ENCODE data around the gene ABCB11.
"Not testable (repeated sequence)": the region's sequence is repeated elsewhere in the genome, so short reads cannot be mapped to it uniquely, and the experiment has no call there.

The ABCB11 gene

DNA sequence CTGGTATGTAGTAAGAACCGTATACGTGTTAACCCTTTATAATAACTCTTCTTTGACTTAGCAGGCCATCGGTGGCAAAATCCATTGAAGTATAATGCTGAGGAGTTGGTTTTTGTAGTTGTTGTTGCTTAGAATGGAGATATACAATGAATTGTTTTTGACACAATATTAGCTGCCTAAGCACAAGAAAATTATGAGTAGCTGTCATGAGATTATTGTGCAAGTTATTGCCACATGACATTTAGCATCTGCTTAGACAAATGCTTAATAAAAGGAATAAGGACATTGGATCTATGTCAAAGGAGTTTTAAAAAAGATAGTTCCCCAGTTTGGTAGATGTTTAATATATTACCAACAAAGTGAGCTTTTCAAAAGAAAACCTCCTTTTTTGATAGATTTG lies 59.9 kb downstream of the ABCB11 start:
- DNase-seq (ENCODE audit: low spot score) = no peak

DNA sequence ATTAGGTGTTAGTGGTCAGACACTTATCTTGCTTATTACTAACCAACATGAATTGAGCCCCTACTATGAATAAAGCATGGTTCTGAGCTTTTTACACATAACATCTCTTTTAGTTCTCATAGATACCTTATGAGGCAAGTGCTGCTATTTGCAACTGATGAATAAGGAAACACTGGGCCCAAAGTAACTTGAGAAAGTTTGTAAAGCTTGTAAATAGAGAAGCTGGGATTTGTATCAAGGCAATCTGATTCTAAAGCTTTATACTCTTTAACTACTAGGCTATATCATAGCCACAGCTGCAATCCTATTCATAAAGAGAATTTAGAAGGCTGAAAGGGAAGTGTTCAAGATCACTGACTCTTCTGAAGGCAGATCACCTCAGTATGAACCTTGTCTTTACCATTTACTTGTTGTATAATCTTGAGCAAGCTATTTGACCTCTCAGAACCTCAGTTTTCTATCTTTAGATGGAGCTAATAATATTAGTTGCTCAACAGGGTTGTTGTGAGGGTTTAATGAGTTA lies 60.4 kb downstream of the ABCB11 start:
- DNase-seq (ENCODE audit: low spot score) = no peak

DNA sequence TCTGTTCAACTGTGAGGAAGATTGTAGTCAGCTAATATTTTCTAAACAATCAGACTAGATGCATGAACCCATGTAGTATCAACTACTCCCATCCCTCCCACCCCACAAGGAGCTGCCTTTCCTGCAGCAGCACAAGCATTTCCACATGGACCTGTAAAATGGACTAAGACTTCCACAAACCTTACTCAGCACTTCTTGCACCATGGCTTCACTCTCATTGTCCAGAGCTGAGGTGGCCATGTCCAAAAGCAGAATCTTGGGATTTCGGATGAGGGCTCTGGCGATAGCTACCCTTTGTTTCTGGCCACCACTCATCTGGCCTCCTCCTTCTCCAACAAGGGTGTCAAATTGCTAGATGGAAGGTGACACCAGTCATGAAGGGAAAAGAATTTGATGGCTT lies 61.3 kb downstream of the ABCB11 start:
- DNase-seq (ENCODE audit: low spot score) = no peak

DNA sequence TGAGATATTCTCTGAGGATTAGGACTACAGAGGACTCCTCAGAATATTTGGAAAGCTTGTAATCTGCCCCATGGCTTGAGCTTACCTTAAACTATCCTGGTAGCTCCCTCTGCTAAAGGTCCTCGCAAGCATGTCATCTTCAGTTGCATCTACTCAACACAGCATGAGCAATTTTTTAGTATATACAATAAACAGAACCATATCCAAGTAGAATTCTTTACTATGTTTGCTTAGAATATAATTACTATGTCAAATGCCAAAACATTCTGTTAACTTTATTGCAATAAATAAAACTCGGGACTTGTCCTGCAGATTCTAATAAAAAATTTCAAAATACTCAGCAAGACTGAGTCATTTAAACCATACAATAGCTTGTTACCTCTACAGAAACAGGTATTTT lies 62.8 kb downstream of the ABCB11 start:
- no peak for DNase-seq (ENCODE audit: low spot score)

DNA sequence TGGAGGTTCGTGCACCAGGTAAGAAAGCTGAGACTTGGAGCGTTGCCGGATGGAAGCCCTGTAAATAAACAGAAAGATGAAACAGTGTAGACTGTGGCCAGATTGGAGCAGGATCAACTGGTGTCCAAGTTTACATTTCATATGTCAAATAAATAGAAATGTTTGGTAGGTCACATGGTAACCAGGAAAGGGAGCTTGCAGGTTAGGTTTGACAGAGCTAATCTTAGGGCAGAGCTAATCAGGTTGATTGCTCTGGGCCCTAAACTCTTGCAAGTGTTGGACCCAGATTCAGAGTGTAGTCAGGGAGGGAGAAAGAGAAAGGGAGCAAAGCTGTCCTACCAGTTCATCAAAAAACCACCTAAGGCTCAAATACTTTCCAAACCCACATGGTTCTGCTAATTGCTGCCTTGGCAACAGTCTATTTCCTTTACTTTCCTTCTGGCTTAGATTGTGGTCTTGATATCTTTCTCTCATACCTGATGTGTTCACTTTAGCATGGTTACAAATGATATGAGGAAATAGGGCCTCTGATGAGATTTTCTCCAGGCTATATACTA lies 66.8 kb downstream of the ABCB11 start:
- no peak for DNase-seq (ENCODE audit: low spot score)

DNA sequence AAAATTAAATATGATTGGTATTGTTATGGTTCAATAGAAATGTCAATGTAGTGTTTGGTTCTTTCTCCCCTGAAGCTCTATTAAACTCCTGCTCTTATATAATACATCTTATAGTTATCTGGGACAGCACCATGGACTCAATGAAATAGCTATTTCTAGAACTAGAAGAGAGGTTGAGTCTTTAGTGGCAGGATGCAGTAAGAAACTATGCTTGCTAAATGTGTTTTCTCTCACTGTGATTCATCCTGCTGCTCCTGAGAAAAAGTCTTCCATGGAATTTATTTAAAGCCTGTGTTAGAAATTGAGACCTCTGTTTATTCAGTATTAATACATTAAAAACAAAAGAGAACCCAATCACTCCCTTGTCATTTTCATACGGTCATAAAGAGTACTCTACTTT lies 68.5 kb downstream of the ABCB11 start:
- DNase-seq (ENCODE audit: low spot score) = no peak

DNA sequence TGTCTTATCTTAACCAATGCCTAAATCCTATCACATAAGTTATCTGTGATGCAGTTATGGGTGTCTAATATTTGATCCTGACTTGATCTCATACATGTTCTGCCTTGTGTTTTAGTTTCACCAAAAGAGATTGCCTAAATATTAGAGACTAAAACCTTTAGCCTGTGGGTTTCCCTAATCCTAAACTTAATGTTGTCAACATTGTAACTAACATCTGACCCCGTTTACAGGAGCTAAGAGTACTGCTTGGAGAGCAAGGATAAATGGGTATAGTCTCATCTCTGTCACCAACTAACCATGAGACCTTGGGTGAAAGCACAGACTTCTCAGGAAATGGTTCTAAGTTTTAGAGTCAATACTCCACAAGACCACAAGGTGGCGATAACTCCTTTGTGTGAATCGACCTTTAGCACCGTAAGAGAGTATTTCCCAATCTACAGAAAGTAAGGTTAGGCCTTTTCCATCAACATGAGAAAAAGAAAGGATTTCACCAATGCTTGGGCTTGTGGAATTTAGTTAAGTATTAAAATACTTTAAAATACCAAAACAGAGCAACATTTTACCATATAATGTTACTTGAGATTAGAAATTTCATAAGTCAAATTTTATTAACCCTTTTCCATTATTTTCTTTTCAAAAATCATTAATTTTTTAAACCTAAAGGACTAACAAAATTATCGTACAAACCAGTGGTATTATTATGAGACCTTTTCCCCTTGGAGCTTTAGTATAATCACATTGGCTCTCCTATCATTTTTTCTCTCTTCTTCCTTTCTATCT lies 69.5 kb downstream of the ABCB11 start:
- peak; percentile 74 for DNase-seq (ENCODE audit: low spot score)

DNA sequence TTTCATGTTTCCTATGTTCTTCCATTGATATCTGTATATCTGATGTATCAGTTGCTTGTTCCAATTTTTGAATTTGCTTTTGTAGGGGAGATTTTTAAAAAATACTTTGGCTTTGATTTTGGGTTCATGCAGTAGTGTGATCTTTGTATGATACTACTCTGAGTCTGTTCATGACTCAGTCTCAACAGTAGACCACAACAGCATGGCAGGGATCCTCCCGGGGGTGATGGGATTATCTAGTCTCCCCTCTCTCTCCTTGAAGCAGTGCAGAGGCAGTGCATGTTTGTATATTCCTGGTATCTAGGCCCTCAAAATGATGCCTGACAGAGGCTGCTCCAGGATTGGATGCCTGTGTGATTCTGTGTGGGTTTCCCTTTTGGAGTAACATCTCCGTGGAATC lies 74.7 kb downstream of the ABCB11 start:
- no peak for DNase-seq (ENCODE audit: low spot score)

DNA sequence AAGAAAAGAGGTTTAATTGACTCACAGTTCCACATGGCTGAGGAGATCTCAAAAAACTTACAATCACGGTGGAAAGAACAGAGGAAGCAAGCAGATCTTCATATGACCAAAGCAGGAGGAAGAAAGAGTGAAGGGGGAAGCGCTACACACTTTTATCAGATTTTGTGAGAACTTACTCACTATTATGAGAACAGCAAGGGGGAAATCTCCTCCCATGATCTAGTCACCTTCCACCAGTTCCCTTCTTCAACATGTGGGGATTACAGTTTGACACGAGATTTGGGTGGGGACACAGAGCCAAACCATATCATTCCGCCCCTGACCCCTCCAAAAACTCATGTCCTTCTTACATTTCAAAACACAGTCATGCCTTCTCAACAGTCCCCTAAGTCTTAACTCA lies 75.8 kb downstream of the ABCB11 start:
- no peak for DNase-seq (ENCODE audit: low spot score)

DNA sequence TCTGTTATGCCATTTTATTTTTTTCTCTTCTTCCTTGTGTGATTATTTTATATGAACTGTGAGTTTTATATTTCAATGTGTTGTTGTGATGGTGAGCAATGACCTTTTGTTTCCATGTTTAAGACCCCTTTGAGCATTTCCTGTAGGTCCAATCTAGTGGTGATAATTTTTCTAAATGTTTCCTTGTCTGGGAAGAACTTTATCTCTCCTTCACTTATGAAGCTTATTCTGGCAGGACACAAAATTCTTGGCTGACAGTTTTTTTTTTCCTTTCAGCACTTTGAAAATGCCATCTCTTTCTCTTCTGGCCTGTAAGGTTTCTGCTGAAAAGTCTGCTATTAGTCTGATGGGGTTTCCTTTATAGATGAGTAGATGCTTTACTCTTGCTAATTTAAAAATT lies 76.9 kb downstream of the ABCB11 start:
- DNase-seq (ENCODE audit: low spot score) = no peak

DNA sequence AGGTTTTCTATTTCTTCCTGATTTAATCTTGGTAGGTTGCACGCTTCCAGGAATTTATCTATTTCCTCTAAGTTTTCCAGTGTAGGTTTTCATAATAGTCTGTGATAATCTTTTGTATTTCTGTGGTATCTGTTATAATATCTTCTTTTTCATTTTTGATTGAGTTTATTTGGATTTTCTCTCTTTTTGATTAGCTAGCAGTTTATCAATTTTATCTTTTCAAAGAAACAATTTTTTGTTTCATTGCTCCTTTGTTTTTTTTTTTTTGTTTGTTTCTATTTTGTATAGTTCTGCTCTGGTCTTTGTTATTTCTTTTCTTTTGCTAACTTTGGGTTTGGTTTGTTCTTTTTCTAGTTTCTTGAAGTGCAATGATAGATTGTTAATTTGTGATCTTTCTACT lies 78.7 kb downstream of the ABCB11 start:
- no peak for DNase-seq (ENCODE audit: low spot score)

DNA sequence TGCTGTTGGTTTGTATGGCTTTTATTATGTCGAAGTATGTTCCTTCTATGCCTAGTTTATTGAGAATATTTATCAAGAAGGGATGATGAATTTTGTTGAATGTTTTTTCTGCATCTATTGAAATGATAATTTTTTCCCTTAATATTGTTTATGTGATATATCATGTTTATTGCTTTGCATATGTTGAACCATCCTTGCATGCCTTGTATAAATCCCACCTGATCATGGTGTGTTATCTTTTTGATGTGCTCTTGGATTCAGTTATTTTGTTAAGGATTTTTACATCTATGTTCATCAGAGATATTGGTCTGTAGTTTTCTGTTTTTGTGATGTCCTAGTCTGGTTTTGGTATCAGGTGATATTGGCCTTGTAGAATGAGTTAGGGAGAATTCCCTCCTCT lies 79.3 kb downstream of the ABCB11 start:
- no peak for DNase-seq (ENCODE audit: low spot score)

DNA sequence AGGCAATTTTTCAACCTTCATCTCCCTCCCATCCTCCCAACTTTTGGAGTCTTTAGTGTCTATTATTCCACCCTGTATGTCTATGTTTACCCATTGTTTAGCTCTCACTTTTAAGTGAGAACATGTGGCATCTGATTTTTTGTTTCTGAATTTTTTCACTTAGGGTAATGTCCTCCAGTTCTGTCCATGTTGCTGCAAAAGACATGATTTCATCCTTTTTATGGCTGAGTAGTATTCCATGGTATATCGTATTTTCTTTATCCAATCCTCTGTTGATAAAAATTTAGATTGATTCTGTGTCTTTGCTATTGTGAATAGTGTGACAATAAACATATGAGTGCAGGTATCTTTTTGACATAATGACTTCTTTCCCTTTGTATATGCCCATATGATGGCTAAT lies 81.8 kb downstream of the ABCB11 start:
- DNase-seq (ENCODE audit: low spot score) = no peak

DNA sequence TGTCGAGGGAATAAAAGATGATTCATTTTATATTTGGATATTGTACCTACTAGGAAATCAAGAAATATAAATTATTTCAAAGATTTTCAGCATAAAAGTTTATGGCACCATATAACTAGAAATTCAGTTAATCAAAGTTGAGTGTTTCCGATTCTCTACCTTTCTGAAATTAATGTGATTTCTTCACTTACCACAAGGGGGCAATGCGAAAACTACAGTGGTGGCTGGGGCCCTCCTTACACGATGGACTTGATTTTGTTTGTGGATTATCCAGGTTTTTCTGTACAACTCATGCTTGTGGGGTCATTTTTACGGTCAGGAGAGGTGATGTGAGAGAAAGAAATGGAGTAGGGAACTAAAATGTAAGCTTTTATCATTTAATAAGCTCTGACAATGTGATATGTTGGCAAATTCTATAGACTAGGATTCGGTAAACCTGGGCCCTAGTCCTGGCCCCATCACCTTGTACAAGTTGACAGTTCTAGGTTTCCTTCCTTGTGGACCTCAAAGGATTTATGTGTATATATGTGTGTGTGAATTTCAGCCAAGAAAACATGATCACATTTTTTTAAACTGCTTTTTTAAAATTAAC lies 82.4 kb downstream of the ABCB11 start:
- DNase-seq (ENCODE audit: low spot score) = no peak

DNA sequence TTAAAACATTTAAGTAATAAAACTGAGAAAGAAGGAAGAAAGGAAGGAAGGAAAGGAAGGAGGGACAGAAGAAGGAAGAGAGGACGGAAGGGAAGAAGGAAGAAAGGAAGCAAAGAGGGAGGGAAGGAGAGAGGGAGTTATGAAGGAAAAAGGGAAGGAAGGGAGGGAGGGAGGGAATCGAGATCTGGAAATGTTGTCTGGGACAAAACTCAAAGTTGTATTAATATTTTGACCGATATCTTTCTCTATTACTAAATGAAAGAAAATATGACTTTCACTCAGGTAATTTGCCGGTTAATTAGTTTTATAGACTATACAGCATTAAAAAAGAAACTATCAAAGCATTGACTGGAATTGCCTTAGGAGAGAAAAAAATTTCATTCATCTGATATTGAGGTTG lies 85.6 kb downstream of the ABCB11 start:
- DNase-seq (ENCODE audit: low spot score) = no peak

DNA sequence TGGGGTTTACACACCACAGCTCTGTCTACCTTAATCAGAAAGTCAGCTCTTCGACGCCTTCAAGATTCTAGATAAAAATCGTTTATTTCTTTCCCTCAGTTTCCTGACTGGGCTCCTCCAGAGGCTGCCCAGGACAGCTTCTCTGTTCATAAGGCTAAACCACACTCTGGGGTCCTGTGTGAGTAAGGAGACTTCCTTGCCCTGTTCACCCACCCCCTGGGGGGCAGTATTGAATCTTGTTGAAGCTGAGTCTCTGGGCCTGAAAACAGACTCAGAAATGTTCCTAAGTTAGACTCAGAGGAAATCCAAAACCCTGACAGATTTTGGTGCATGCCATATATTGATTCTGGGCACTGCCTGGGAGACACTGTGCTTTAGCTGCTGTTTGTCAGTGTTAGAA lies 87.1 kb downstream of the ABCB11 start:
- no peak for DNase-seq (ENCODE audit: low spot score)

DNA sequence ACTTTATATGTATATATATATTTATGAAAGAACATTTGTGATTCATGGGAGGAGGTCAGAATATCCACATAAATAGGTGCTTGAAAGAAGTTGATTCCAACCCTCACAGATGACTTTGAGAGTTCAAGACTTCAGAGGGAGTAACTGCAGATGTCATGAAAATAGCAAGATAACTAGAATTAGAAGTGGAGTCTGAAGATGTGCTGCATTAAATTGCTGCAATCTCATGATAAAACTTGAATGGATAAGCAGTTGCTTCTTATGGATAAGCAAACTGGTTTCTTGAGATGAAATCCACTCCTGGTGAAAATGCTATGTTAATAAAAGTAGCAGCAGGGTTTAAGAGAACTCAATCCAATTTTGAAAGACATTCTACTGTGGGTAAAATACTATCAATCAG lies 89.8 kb downstream of the ABCB11 start:
- no peak for DNase-seq (ENCODE audit: low spot score)

DNA sequence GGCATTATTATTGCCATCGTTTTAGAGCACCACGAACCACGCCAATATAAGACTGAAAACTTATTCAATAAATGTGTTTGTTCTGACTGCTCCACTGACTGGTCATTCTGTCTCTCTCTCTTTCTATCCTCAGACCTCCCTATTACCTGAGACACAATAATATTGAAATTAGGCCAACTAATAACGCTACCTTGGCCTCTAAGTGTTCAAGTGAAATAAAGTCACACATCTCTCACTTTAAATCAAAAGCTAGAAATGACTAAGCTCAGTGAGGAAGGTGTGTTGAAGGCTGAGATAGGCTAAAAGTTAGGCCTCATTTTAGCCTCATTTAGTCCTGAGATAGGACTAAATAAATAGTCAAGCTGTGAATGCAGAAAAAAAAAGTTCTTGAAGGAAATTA lies 91.2 kb downstream of the ABCB11 start:
- DNase-seq (ENCODE audit: low spot score) = no peak

DNA sequence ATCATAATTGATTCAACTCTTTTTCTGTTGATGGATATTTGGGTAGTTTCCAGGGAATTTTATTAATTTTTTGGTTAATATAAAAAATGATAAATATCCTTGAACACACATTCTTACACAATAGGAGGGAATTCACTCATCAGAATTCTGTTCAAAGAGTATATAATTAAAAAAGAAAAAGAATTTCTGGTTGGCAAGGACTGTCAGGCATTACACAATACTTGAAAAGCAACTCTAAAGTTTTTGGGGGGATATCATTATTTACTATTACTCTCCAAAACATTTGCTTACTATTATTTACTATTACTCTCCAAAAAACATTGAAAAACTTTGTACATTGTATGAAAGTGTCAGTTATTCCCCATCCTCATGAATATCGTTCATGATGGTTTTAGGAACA lies 92.1 kb downstream of the ABCB11 start:
- no peak for DNase-seq (ENCODE audit: low spot score)

DNA sequence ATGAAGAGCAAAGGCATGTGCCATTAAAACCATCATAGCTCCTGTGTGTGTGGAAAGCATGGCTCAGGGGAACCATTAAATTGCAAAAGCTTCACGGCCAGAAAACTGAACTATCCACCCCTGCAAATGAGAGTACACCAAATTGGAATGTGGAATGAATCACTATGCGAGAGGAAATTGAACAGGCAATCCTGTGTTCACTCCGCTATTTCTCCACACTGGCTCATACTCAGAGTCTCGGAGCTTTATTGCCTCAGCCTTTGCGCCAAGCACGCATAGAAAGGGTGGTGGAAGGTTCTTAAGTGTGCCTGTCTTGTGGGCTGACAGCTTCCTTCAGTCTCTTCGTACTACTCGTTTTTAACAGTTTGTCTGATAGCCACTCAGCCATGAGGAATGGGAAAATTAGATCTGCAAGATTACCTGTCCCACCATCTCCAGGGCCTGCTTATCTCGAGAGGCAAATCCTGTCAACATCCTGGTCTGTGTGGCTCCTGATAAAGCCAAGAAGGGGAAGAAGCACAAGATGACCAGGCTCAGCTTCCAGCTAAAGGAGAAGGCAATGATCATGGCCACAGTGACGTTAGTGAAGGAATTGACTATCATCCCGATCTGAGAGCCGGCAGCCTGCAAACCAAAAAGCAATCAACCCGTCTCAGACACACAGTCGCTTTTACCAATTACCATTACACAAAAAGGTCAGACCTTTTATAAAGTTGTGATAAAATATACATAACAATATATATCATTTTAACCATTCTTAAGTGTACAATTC lies 95.1 kb downstream of the ABCB11 start:
- DNase-seq (ENCODE audit: low spot score) = no peak

DNA sequence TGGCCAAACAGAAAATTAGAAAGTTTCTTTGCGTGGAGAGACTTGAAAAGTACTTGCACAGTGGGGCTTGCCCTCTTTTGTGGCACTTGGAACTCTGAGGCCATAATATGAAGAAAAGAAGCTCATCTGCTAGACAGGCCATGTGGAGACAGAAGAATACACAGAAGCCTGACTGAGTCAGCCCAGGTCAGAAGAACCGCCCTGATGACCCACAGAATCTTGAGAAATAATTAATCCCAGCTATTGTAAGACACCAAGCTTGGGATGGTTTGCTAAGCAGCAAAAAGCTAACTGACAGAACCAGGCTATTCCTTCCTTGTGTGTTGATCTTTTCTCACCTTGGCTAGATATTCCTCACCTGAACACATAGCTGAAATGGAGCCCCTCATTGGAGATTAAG lies 96.3 kb downstream of the ABCB11 start:
- DNase-seq (ENCODE audit: low spot score) = no peak

DNA sequence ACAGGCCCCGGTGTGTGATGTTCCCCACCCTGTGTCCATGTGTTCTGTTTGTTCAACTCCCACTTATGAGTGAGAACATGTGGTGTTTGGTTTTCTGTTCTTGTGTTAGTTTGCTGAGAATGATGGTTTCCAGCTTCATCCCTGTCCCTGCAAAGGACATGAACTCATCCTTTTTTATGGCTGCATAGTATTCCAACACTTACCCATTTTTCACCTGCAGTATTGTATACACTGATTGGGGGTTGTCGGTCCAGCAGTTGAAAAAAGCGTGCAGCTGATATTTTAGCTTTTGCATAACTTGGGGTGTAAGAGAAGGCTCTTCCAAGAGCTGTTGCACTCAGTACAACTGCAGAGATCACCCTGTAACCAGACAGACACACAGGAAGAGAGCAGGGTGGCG lies 99.0 kb downstream of the ABCB11 start:
- not testable (repeated sequence) for DNase-seq (ENCODE audit: low spot score)

DNA sequence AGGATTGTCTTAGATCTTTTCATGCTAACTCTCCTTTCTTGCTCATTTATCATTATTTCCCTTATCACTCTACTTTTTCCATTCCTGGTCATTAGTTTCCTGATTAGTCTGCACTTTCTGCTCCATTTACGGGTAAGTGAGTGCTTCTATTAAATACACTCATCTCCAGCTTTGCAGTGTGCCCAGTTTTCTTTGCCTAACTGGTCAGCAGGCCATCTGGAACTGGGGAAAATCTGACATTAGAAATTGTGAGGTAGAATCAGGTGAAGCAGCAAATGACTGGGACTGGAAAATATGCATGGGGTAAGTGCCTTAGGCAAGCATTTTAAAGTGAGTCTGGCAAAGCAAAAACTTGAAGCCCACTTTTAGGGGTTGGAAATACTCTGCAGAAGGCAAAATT lies 100.9 kb downstream of the ABCB11 start:
- no peak for DNase-seq (ENCODE audit: low spot score)

Measured in globus pallidus (tissue), 1 donor.